Adrenal gland (tissue), 5 donors: ENCODE data around the gene PRKCSH.

ENCODE experiments used
- POLR2A ChIP-seq, 2 donors: fragments of 450-650 bp; IDR thresholded peaks; one replicate each; pipeline ENCODE4 v1.6.1; 2017; ENCODE audit warnings: antibody characterized with exemption in 2 of 2, mild to moderate bottlenecking in 2 of 2, moderate library complexity in 1 of 2
- TF ChIP-seq, protein P1 (sequence below), 6 experiments: fragments of 450-650 bp in 4 of 6; fragments of 200-600 bp in 2 of 6; sonication (generic) in 1 of 6; IDR thresholded peaks; 1 replicate in 5 of 6; 2 replicates in 1 of 6; pipeline versions ENCODE4 v1.5.1 to v1.8.0; 2016 to 2021; ENCODE audit warnings: antibody characterized with exemption in 6 of 6, mild to moderate bottlenecking in 2 of 6, moderate library complexity in 1 of 6
- donor health status: DM: no; HTN: no; CAD: no.

DNA sequence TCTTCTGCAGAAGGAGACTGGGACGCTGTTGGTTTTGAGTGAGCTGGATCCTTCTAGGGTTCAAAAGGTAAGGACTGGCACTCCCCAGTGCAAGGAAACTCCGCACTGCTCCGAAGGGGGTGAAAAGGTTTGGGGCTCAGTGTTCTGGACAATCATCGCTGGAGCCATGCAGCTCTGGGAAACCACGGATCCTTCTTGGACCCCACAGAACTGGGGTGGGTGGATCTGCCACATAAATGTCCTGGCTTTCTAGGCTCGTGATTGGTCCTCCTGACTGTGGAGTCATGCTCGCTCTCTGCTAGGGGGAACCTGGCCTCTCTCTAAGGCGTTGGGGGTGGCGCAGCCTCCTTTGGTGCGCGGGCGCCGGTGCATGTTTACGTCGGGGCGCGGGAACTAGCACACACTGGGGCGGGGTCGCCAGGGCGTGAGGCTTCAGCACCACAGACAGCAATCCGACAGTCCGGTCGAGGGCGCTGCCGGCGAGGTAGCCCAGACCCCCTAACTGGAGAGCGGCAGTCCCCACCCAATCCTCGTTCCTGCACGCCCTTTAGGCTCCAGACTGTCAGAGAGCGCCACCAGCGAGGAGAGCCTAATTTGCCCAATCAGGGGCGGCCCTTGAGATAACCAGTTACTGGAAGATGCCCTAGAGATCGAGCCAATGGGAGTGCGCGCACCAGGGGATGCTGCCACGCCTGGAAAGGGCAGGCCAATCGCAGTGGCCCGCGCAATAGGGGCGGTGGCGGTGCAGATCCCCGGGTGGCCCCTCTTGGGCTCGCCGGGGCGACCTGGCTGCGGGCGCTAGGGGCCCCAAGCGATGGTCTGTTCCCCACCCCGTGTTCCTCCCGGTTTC, 46.3 kb downstream of the PRKCSH start:
- TF ChIP-seq, protein P1, sequence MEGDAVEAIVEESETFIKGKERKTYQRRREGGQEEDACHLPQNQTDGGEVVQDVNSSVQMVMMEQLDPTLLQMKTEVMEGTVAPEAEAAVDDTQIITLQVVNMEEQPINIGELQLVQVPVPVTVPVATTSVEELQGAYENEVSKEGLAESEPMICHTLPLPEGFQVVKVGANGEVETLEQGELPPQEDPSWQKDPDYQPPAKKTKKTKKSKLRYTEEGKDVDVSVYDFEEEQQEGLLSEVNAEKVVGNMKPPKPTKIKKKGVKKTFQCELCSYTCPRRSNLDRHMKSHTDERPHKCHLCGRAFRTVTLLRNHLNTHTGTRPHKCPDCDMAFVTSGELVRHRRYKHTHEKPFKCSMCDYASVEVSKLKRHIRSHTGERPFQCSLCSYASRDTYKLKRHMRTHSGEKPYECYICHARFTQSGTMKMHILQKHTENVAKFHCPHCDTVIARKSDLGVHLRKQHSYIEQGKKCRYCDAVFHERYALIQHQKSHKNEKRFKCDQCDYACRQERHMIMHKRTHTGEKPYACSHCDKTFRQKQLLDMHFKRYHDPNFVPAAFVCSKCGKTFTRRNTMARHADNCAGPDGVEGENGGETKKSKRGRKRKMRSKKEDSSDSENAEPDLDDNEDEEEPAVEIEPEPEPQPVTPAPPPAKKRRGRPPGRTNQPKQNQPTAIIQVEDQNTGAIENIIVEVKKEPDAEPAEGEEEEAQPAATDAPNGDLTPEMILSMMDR (IDR thresholded peaks at IDR 0.05), result no peak
- TF ChIP-seq POLR2A (IDR thresholded peaks at IDR 0.05), result no peak
